ENCODE results near the gene RABGAP1.

Gene RABGAP1

GRCh38 chr9:123008909-123009308 is 68.1 kb downstream of the RABGAP1 start:
- DNase-seq (ENCODE audit: low read depth in 2 of 2): no peak

- no peak for DNase-seq (ENCODE audit: low read depth in 2 of 2)
Measured at GRCh38 chr9:123011380-123011779, 70.6 kb downstream of the RABGAP1 start.

- DNase-seq (ENCODE audit: low read depth in 2 of 2): no peak
Measured at GRCh38 chr9:123011878-123012528, 71.2 kb downstream of the RABGAP1 start.

- DNase-seq (ENCODE audit: low read depth in 2 of 2): no peak
Measured at GRCh38 chr9:123016631-123017030, 75.8 kb downstream of the RABGAP1 start.

GRCh38 chr9:123020796-123021195 is 80.0 kb downstream of the RABGAP1 start:
- no peak for DNase-seq (ENCODE audit: low read depth in 2 of 2)

GRCh38 chr9:123026425-123026824 is 85.6 kb downstream of the RABGAP1 start:
- no peak for DNase-seq (ENCODE audit: low read depth in 2 of 2)

- DNase-seq (ENCODE audit: low read depth in 2 of 2): no peak
Measured at GRCh38 chr9:123027517-123027916, 86.7 kb downstream of the RABGAP1 start.

GRCh38 chr9:123028136-123028535 is 87.3 kb downstream of the RABGAP1 start:
- no peak for DNase-seq (ENCODE audit: low read depth in 2 of 2)

GRCh38 chr9:123028973-123029372 is 88.2 kb downstream of the RABGAP1 start:
- no peak for DNase-seq (ENCODE audit: low read depth in 2 of 2)

- no peak for DNase-seq (ENCODE audit: low read depth in 2 of 2)
Measured at GRCh38 chr9:123031963-123032362, 91.1 kb downstream of the RABGAP1 start.

GRCh38 chr9:123033352-123033751 is 92.5 kb downstream of the RABGAP1 start, which contains the start of gene GPR21:
Gene GPR21, plus strand, starts transcription at chr9:123033667. Its CDS starts 900 bp downstream, at chr9:123034567.
- DNase-seq (ENCODE audit: low read depth in 2 of 2): no peak

- no peak for DNase-seq (ENCODE audit: low read depth in 2 of 2)
Measured at GRCh38 chr9:123033864-123034601, 93.2 kb downstream of the RABGAP1 start.

- DNase-seq (ENCODE audit: low read depth in 2 of 2): no peak
Measured at GRCh38 chr9:123034881-123035510, 94.2 kb downstream of the RABGAP1 start.

- DNase-seq (ENCODE audit: low read depth in 2 of 2): no peak
Measured at GRCh38 chr9:123035791-123036190, 95.0 kb downstream of the RABGAP1 start.

GRCh38 chr9:123036893-123037545 is 96.2 kb downstream of the RABGAP1 start:
- DNase-seq (ENCODE audit: low read depth in 2 of 2): no peak

GRCh38 chr9:123039617-123040219 is 98.9 kb downstream of the RABGAP1 start:
- DNase-seq (ENCODE audit: low read depth in 2 of 2): no peak

GRCh38 chr9:123040801-123041200 is 100.0 kb downstream of the RABGAP1 start:
- no peak for DNase-seq (ENCODE audit: low read depth in 2 of 2)

GRCh38 chr9:123041489-123041888 is 100.7 kb downstream of the RABGAP1 start:
- no peak for DNase-seq (ENCODE audit: low read depth in 2 of 2)

- no peak for DNase-seq (ENCODE audit: low read depth in 2 of 2)
Measured at GRCh38 chr9:123043081-123043939, 102.5 kb downstream of the RABGAP1 start.

GRCh38 chr9:123044586-123044985 is 103.8 kb downstream of the RABGAP1 start:
- DNase-seq (ENCODE audit: low read depth in 2 of 2): no peak

Data from stimulated activated CD4-positive, alpha-beta T cell treated with anti-CD3 and anti-CD28 coated beads, Interleukin-1b, Interleukin-23, amount 100 ng/mL, for 1 hour (primary cell).